ENCODE results near the gene NEU2.
"Not testable (repeated sequence)": the region's sequence is repeated elsewhere in the genome, so short reads cannot be mapped to it uniquely, and the experiment has no call there.

Gene NEU2

DNA sequence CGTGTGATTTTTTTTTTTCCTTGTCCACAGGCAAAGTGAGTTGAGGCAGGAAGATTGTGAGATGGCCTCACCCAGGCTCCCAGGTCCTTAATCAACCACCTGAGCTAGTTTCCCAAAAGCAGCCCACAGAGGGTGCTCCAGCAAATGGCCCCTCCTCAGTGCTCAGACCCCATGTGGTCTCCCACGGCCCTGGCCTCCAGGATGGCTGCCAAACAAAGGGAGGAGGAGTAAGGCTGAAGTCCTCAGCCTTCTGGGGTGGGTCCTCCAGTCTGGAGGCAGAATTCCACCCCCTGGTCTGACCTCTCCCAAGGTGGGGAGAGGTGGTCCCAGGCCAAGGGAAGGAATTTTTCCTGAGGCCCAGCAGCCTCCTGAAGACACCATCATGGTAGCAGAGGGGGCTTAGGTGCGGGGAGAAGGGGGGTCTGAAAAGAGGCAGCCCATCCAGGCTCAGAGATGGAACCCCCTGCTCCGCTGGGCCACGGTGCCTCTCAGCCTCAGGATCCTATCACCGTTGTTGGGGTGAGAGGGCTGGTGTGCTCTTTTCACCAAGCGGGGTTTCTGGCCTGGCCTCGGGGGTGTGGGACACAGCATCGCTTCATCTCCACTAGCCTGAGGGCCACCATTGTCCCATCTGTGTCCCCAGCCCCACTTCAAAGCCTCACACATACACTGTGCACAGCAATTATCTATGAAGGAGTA, 21.8 kb upstream of the NEU2 start:
- no peak for DNase-seq

DNA sequence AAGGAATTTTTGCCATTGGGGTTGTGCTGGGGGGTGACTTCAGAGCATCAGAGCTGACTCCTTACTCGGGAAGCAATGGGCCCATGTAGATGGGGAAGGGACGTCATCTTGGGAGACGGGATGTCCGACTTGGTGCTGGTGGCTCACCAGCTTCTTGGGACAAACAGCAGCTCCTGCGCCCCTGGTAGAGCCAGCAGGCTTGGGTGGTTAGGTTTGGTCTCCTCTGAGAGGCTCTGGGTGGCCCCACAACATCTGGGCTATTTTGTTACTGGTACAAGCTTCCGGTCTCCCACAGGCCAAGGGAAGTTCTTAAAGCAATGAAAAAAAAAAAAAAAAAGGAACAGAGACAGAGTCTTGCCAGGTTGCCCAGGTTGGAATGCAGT, 21.2 kb upstream of the NEU2 start:
- DNase-seq: no peak

DNA sequence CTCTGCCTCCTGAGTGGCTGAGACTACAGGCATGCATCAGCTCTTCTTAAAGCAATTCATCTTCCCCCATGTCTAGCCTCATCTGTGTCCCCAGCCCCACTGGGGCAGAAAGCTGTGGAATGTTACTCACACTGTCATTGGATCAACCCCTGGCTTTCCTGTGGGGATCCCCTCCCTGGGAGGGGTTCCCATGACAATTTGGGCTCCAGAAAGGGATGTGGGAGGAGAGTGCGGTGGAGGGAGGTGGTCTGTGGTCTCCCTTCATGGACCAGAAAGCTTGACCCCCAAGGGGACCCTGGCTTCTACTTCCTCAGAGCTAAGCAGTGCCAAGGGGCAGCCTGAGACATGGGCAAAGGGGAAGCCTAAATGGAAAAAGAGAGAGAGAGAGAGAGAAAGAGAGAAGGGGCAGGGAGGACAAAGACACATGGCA, 20.8 kb upstream of the NEU2 start:
- no peak for DNase-seq

DNA sequence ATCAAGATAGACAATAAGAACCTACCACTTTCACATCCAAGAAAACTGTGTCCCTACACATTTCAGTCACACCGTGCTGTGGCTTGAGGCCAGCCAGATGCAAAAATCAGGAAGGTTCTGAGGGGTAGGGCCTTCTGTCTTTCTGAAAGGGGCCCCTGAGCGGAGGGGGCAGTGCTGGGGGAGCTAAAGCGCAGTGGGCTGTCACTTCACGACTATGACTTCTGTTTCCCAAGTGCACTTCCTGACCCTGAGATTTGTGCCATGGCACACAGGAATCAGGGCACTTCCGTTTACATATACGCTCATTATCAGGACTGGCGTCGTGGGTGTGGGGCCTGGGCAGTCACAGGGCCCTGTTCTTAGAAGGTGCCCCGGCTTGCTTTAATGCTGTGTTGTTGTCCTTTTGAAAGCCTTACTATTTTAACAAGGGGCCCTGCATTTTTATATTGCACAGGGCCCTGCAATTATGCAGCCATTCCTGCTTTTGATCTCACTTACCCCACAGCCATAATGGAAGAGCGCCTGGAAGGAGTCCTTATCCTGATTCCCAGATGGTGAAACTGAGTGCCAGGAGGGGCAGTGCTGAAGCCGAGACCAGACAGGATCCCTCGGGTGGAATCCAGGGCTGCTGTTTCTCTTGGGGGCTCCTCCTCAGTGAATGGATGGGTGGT, 20.0 kb upstream of the NEU2 start:
- DNase-seq: no peak

DNA sequence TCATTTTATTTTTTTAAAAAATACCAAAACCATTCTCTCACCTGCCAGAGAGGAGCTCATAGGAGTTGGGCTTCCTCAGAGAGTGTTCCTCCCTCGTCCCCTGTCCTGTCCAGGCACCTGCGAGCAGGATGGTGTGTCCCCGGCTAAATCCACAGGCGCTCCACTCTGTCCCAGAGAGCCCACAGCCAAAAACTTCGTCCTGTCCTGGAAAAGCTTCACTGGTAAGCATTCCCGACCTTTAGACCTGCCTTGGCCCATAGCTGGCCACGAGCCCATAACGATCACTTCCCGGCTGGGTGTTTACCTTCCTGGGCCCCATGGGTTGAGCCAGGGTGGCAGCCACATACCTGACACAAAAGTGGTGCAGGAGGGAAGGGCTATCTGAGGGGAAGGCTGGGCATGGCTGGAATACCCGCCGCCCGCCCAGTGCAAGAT, 19.4 kb upstream of the NEU2 start, which contains the start of gene NGEF:
Gene NGEF (minus strand): TSS at position 230 of the 435 bp plus-strand sequence. CDS start 38,366 bp downstream, outside the sequence.
- no peak for DNase-seq

DNA sequence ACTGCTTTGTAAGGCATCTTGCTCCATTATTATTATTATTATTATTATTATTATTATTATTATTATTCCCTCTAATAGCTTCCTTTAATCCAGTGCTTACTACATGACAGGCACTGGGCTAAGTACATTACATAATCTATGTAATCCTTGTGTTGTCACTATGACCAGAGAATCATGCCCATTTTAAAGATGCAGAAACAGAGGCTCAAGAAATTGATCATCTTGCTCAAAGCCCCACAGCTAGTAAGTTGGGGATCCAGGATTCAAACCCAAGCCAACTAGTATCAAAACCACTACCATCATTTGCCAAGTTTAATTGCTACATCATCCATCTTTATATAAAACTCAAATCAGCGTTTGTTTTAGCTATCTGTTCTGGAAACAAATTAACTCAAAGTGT, 18.8 kb upstream of the NEU2 start:
- DNase-seq: no peak

DNA sequence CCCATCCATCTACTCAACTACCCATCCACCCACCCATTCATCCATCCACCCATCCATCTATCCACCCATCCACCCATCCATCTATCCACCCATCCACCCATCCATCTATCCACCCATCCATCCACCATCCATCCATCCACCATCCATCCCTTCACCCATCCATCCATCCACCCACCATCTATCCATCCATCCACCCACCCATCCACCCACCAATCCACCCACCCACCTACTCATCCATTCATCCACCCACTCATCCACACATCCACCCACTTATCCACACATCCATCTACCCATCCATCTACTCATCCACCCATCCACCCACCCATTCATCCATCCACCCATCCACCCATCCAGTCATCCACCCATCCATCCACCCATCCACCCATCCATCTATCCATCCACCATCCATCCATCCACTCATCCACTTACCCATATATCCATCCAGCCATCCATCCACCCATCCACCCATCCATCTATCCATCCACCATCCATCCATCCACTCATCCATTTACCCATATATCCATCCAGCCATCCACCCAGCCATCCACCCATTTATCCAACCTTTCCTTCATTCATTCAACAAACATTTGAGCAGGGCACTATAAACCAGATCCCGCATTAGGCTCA, 17.3 kb upstream of the NEU2 start:
- no peak for DNase-seq

DNA sequence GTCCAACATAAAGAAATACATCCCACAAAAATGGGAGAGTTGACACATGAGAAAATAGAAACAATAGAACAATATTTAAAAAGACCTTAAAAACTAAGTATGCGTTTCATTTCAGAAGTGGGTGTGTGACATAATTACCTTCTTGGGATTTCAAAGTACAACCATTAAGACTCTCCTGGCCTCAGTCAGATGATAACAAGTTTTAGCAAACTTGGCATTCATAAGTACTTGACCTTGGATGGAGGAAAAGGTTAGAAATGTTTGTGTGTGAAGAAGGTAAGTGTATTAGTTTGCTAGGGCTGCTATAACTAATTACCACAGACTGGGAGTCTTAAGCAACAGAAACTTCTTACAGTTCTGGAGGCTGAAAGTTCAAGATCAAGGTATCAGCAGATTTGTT, 14.5 kb upstream of the NEU2 start:
- DNase-seq: no peak

DNA sequence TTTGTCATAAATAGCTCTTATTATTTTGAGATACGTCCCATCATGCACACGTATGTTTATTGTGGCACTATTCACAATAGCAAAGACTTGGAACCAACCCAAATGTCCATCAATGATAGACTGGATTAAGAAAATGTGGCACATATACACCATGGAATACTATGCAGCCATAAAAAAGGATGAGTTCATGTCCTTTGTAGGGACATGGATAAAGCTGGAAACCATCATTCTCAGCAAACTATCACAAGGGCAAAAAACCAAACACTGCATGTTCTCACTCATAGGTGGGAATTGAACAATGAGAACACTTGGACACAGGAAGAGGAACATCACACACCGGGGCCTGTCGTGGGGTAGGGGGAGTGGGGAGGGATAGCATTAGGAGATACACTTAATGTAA, 12.9 kb upstream of the NEU2 start:
- not testable (repeated sequence) for DNase-seq

DNA sequence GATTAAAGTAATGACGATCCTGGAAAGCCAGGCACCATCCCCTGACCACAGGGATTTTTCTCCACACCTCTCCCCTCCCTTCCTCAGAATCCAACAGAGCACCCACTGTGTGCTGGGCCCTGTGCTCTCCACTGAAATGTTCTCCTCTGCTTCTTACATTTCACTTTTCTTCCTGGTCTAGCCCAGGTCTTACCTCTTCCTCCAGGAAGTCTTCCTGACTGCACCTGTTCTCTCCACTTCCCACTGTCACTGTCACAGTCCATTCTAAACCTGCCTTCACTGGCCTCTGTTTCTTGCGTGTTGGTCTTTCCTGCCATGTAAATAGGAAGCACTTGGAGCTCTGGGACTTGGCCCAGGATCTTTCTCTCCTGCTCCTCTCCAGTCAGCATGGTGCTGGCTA, 12.0 kb upstream of the NEU2 start:
- no peak for DNase-seq

DNA sequence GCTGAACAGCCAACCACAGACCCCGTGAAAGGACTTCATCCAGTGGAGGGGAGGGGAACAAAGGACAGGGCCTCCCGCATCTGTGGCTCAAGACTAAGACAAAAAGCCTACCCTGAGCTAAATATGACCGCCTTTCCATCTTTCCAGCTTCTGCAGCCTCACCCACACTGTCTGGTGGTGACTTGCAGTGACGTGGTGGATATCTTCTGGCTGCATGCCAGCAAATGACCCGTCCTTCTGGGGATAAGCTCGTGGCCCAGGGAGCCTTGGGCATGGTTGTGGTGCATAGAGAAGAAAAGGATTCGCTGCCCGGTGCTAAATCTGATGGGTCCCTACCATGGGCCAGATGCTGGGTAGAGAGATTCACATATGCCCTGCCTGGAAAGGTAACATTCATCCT, 10.7 kb upstream of the NEU2 start:
- no peak for DNase-seq

DNA sequence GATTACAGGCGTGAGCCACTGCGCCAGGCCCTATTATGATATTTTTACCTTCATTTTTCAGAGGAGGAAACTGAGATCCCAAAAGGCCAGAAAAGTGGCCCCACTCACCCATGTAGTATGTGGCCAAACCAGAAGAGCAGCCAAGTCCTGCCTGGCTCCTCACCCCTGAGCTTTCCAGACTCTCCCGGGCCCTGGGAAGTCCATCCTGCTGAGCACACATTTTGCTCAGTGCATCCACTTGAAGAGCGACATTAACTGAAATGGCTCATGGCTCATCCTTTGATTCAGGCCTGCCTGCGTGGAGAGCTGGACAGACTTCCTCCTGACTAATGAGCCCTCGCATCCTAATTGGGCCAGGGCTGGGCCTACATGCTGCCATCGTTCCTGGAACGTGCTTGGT, 9.9 kb upstream of the NEU2 start:
- no peak for DNase-seq

DNA sequence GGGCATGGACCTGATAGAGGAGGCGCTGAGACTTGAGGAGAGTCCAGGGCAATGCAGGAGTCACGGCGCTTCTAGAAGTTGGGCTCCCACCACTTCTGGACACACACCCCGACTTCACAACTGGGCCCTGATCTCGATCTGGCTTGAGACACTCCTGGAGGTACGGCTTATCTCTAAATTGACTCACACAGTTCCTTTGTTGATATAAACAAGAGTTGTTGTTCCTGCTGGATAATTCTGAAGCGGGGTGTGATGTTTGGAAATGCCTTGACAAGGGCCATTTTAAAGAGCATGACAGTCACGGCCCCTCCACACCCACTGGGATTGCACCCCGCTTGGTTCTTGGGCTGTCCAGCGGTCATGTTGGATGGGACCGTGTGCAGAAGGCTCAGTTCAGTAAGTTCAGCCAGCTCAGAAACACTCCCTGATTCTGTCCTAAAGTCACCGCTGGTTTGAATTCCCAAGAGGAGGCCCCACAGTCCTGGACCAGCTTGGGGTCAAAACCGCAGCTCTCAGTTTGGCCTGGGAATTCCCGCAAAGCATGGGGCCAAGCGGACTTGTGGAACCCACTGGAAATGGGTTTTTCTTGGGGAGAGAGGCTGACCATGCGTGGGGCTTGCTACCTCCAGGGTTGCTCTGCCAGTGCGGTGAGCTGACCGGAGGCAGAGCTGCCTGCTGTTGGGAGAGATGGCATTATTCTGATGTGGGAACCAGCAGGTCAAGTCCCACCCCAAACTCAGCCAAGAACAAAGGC, 9.3 kb upstream of the NEU2 start:
- no peak for DNase-seq

DNA sequence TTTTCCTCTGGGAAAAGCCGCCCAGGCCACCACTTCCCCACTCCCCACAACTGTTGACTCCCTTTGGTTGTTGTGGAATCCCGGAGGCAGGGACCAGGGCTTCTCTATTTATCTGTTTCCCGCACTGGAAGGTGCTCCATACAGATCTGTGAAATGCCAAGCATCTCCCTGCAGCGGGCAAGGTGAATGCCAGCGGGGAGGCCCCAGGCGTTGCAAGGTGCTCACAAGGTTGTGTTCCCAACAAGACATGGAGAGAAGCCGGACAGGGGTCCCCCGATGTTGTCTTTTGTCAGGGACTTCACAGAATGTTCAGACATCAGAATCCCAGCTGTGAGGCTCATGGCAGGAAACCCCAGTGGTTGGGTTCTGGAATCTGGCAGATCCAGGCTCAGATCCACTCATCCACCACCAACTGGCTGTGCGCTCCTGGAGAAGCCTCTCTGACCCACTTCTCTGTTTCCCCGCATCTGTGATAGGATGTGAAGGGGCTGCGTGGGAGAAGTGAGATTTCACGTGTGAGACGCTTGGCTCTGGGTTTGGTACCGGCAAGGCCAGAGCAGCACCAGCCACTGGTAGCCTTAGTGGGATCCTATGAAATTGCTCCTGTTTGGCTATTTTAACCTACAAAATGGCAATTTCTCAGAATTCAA, 8.6 kb upstream of the NEU2 start:
- DNase-seq: no peak

DNA sequence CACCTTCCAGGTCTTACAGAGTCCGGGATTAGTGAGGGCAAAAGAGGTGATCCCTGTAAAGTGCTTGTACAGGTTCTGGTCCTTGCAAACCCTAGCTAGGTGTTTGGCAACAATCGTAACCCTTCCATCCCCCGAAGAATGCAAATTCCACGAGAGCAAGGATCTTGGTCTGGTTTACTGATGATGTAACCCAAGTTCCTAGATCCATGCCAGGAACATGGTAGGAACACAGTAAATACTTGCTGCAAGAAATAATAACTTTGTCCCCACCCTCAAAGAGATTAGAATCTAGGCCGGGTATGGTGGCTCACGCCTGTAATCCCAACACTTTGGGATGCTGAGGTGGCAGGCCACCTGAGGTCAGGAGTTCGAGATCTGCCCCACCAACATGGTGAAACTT, 6.8 kb upstream of the NEU2 start:
- no peak for DNase-seq

DNA sequence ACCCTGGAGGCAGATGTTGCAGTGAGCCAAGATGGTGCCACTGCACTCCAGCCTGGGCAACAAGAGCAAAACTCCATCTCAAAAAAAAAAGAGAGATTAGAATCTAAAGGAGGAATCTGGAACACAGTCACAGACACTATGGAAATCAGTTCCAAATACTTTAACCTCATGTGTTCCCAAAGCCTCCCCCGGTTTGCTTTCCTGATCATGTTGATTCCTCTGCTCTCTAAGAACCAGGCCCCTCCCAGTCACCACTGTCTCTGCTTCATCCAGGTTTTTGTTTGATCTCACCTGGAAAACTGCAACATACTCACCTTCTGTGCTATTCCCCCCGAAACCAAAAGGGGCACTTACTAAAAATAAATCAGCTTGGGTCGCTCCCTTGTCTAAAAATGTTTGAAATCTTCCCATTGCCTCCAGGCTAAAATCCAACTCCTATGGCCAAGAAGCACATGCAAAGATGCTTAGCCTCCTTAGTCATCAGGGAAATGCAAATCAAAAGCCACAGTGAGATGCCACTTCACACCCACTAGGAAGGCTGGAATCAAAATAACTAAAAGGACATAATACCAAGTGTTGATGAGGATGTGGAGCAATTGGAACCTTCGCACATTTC, 6.2 kb upstream of the NEU2 start:
- no peak for DNase-seq

DNA sequence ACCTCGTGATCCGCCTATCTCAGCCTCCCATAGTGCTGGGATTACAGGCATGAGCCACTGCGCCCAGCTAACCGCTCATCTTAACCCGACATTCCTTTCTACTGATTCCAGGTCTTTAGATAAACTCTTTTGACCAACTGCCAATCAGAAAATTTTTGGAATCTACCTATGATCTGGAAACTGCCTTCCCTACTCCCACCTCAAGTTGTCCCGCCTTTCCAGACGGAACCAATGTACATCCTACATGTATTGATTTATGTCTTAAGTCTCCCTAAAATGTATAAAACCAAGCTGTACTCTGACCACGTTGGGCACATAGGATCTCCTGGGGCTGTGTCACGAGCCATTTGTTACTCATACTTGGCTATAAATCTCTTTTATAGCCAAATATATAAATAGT, 3.2 kb upstream of the NEU2 start:
- no peak for DNase-seq

DNA sequence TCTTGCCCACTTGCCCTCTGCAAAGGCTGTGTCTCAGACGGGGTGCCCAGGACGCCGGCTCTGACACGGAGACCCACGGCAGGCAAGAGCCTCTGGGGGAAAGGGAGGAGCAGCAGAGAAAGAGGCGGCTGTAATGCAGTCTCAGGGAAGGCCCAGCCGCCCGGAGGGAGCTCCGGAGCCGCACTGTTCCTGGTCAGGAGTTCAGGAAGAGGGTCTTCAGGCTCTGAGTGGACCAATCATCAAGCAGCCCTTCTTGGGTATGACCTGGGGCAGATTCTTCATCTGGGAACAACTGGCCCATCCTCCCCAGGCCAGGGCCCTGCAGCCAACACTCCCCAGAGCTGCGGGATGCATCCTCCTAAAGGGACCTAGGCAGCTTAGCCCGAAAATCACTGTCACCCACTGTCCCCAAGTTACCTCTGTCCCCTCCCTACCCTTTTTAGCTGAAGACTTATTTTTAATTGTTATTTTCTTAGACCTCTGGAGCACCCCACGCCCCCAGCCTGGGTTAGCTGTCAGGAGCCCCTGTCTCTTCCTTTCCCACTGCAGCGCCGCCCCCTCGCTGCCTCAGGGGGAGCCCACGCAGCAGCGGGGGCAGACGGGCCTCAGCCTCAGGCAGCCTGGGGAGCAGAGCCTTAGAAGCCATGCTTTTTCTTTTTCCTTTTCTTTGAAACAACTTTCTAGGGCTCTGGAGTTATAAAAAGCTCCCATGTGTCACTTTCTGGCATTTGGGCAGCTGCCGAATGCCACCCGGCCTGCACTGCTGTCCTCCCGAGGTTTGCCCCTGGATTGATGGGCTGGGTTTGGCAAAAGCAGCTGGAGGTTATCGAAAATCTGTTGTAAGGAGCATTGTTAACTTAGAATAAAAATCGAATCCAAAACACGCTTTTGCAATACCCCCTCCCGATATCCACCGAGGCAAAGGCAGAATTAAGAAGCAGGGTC, 644 bp upstream of the NEU2 start:
- no peak for DNase-seq

DNA sequence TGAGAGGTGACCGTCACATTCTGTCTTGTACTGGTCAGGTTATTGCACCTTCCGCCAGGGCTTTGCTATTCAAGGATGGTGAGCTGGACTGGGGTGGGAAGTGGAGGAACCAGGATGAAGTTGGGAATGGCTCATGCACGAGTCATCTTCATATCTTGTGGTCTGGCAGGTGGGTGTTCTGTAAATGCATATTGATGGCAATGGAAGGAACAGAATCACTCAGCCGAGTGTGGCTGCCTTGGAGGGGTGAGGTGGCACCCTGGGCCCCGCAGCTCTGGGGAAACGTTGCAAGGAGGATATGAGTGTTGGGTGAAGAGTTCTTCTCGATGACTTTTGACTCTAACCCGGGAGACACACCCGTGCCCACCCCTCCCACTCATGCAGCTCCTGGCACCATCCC, 1.2 kb downstream of the NEU2 start:
- DNase-seq: no peak

DNA sequence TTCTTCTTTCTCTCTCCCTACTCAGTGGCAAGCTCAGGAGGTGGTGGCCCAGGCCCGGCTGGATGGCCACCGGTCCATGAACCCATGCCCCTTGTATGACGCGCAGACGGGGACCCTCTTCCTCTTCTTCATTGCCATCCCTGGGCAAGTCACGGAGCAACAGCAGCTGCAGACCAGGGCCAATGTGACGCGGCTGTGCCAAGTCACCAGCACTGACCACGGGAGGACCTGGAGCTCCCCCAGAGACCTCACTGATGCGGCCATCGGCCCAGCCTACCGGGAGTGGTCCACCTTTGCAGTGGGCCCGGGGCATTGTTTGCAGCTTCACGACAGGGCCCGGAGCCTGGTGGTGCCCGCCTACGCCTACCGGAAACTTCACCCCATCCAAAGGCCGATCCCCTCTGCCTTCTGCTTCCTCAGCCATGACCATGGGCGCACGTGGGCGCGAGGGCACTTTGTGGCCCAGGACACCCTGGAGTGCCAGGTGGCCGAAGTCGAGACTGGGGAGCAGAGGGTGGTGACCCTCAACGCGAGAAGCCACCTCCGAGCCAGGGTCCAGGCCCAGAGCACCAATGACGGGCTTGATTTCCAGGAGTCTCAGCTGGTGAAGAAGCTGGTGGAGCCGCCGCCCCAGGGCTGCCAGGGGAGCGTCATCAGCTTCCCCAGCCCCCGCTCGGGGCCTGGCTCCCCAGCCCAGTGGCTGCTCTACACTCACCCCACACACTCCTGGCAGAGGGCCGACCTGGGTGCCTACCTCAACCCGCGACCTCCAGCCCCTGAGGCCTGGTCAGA, 1.8 kb downstream of the NEU2 start:
- DNase-seq: no peak
